ENCODE data around the gene NTN1.

DNA sequence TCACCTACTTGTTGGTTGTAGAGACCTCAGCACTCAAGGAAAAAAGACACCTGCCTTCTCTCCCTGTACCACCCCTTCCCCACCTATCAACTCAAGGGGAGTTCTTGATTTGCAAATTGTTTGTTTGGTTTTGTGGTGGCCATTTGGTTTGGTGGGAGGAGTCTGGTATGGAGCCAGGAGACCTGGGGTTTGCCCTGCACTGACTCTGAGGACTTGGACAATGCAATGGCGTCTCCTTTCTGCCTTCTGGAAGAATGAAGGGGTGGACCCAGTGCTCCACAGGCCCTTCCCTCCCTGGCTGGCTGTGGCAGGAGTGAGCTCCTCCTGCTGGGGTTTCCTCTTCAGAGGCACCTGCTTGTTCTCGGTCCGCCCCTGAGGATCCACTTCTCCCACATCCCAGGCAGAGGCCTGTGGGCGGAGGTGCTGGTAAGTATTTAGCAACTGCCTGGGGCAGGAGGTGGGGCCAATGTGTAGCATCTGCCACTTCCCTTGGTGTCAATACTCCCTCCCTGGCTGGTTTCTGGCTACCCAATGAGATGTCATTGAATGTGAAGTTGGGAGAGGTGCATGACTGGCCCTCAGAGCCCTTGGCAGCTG is 164.5 kb downstream of the NTN1 start:
- TF ChIP-seq, protein P1, sequence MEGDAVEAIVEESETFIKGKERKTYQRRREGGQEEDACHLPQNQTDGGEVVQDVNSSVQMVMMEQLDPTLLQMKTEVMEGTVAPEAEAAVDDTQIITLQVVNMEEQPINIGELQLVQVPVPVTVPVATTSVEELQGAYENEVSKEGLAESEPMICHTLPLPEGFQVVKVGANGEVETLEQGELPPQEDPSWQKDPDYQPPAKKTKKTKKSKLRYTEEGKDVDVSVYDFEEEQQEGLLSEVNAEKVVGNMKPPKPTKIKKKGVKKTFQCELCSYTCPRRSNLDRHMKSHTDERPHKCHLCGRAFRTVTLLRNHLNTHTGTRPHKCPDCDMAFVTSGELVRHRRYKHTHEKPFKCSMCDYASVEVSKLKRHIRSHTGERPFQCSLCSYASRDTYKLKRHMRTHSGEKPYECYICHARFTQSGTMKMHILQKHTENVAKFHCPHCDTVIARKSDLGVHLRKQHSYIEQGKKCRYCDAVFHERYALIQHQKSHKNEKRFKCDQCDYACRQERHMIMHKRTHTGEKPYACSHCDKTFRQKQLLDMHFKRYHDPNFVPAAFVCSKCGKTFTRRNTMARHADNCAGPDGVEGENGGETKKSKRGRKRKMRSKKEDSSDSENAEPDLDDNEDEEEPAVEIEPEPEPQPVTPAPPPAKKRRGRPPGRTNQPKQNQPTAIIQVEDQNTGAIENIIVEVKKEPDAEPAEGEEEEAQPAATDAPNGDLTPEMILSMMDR (IDR thresholded peaks at IDR 0.05; ENCODE audit: insufficient read depth, low read length, poor library complexity, severe bottlenecking): no peak
- TF ChIP-seq EZH2phosphoT487 (conservative IDR thresholded peaks at IDR 0.05; ENCODE audit: low read length): no peak

Measured in SU-DHL-6 (cell line).